DMS153 (cell line): Measurements from ENCODE around the gene MYH14.
A peak's percentile ranks its signal among the peaks of the same experiment; 100 is the strongest.

Experiments
- DNase-seq: peaks from one replicate; lab custom pipeline; 2025; lab: John Stamatoyannopoulos, UW

MYH14 gene

GRCh38 chr19:50195224-50195623, 8.2 kb upstream of the MYH14 start:
- DNase-seq = no peak

- no peak for DNase-seq
These were observed 7.0 kb upstream of the MYH14 start for GRCh38 chr19:50196322-50196932.

- no peak for DNase-seq
These were observed 6.1 kb upstream of the MYH14 start for GRCh38 chr19:50197348-50197747.

GRCh38 chr19:50198431-50199258, 4.8 kb upstream of the MYH14 start:
- DNase-seq = no peak

- no peak for DNase-seq
These were observed 4.2 kb upstream of the MYH14 start for GRCh38 chr19:50199259-50199555.

GRCh38 chr19:50202386-50202785, 1.0 kb upstream of the MYH14 start:
- DNase-seq = no peak

- DNase-seq = no peak
These were observed 501 bp upstream of the MYH14 start for GRCh38 chr19:50202962-50203280.

- DNase-seq = no peak
These were observed 633 bp downstream of the MYH14 start for GRCh38 chr19:50204081-50204428.

GRCh38 chr19:50204811-50205675, 1.6 kb downstream of the MYH14 start:
- peak; percentile 83 for DNase-seq

- peak; percentile 78 for DNase-seq
These were observed 2.3 kb downstream of the MYH14 start for GRCh38 chr19:50205681-50206138.

GRCh38 chr19:50206191-50206590, 2.8 kb downstream of the MYH14 start:
- DNase-seq = no peak

GRCh38 chr19:50207730-50208129, 4.3 kb downstream of the MYH14 start:
- DNase-seq = no peak

- DNase-seq = no peak
These were observed 5.7 kb downstream of the MYH14 start for GRCh38 chr19:50209131-50209530.

GRCh38 chr19:50210425-50210824, 7.0 kb downstream of the MYH14 start:
- DNase-seq = no peak

- DNase-seq = no peak
These were observed 10.5 kb downstream of the MYH14 start for GRCh38 chr19:50213925-50214324.

- peak; percentile 63 for DNase-seq
These were observed 11.5 kb downstream of the MYH14 start for GRCh38 chr19:50214699-50215543.

GRCh38 chr19:50215820-50216219, 12.4 kb downstream of the MYH14 start:
- no peak for DNase-seq

- no peak for DNase-seq
These were observed 17.7 kb downstream of the MYH14 start for GRCh38 chr19:50221087-50221486.

GRCh38 chr19:50222691-50223438, 19.4 kb downstream of the MYH14 start:
- no peak for DNase-seq

GRCh38 chr19:50223439-50223716, 20.0 kb downstream of the MYH14 start:
- no peak for DNase-seq

- DNase-seq = no peak
These were observed 21.7 kb downstream of the MYH14 start for GRCh38 chr19:50224986-50225747.
